ENCODE data around the gene MEIKIN. TPM values are rescaled to one million over a fixed set of nuclear protein-coding genes. Genes with fewer than 3 reads are reported as not detected.
A peak's percentile ranks its signal among the peaks of the same experiment; 100 is the strongest.

Gene MEIKIN
- total and polyA plus RNA-seq, 2 donors (not counting 3 experiments of a cell fraction or from before 2014, with no cell fraction given): not detected

GRCh38 chr5:131795879-131796792, 149.3 kb downstream of the MEIKIN start:
- Histone ChIP-seq H3K27me3 (ENCODE audit: control insufficient read depth in 2 of 2, insufficient read depth in 2 of 2, low read length in 2 of 2) (no peaks in the 10 kb centered on the region), H3K79me2 (ENCODE audit: control insufficient read depth, insufficient read depth, low read length) (peaks cover 55% of the 10 kb centered on the region), H3K36me3 (ENCODE audit: control insufficient read depth in 2 of 2, extremely low read depth in 1 of 2, insufficient read depth in 2 of 2, low read length in 2 of 2) (no peaks in the 10 kb centered on the region), H3K4me2 (ENCODE audit: insufficient read depth, low read length) (peak overlapping the region; percentile 94), H3K9ac (replicated peaks; ENCODE audit: extremely low read depth, insufficient read depth, low read length) (peak overlapping the region; percentile 99), H3K4me1 (ENCODE audit: control insufficient read depth, extremely low read depth, insufficient read depth, low read length) (peaks cover 16% of the 10 kb centered on the region), H3K4me3 (replicated peaks in 1 of 3; ENCODE audit: insufficient read depth in 1 of 3, low read depth in 1 of 3, low read length in 3 of 3) (peak overlapping the region; percentile 63 to 96 (median 69)), H3K9me3 (replicated peaks; ENCODE audit: control insufficient read depth, insufficient read depth, low read length) (no peaks in the 10 kb centered on the region), H2AFZ (ENCODE audit: low read depth, low read length) (peak overlapping the region; percentile 61), H4K20me1 (replicated peaks; ENCODE audit: control insufficient read depth, extremely low read depth, insufficient read depth, low read length) (peaks cover 12% of the 10 kb centered on the region), H3K27ac (ENCODE audit: insufficient read depth, low read depth, low read length) (peak overlapping the region; percentile 94), H3K9me1 (replicated peaks; ENCODE audit: control insufficient read depth, extremely low read depth, insufficient read depth, low read length) (peaks cover 2% of the 10 kb centered on the region)
- intact Hi-C loops (cut with micrococcal nuclease) (loop anchor here (5.0 kb wide), 5 partner anchors 201 to 634 kb away; no protein-coding TSS in a partner anchor), dilution Hi-C loops (cut with MboI; ENCODE audit: extremely low pct_ligation_motif_present, low sequenced_read_pairs) (no loop called here)
- ChIA-PET CTCF (interaction anchor here (1.1 to 1.7 kb wide), 2 partner anchors 207 to 212 kb away, joined by 8 read pairs; no protein-coding TSS in a partner anchor), POLR2A (interaction anchor here (1.0 kb wide), 1 partner anchor 19 kb away, joined by 6 read pairs; no protein-coding TSS in a partner anchor)
- DNase-seq (ENCODE audit: low read depth, low spot score) (peak; percentile 65), FAIRE-seq (peak; percentile 62)
- TF ChIP-seq EZH2 (IDR thresholded peaks at IDR 0.05; ENCODE audit: borderline replicate concordance, low read depth, low read length, severe bottlenecking) (no peak), GATA2 (IDR thresholded peaks at IDR 0.05; ENCODE audit: insufficient read depth, insufficient read length, low read depth, low read length) (no peak), POLR2A (IDR thresholded peaks at IDR 0.05; ENCODE audit: low read depth, low read length) (no peak), MAX (IDR thresholded peaks at IDR 0.05; ENCODE audit: insufficient read depth, insufficient read length) (no peak), MYC (IDR thresholded peaks at IDR 0.05; ENCODE audit: low read depth, low read length) (no peak), FOS (IDR thresholded peaks at IDR 0.05; ENCODE audit: borderline replicate concordance, insufficient read depth, low read length) (no peak), JUN (IDR thresholded peaks at IDR 0.05; ENCODE audit: borderline replicate concordance, insufficient read depth, insufficient read length, low read depth) (no peak), CTCF (IDR thresholded peaks at IDR 0.05; ENCODE audit: extremely low read depth in 1 of 2, insufficient read depth in 1 of 2, low read depth in 1 of 2, low read length in 2 of 2) (no peak), POLR2AphosphoS5 (IDR thresholded peaks at IDR 0.05; ENCODE audit: insufficient read depth, low read depth, low read length) (no peak)
- TSS peak; percentile 41 for BruUV-seq (replicated peaks)

Measured in endothelial cell of umbilical vein (primary cell).